Astrocyte of the spinal cord (primary cell): Measurements from ENCODE around the gene CCDC30.

Experiments used
- DNase-seq: peaks from one replicate; pipeline ENCODE4 v3.0.0; 2011; ENCODE audit warnings: low read depth, low spot score
- H3K4me3 ChIP-seq: 2 replicates; pipeline ENCODE4 v1.5.1; 2011; ENCODE audit warnings: low read depth, mild to moderate bottlenecking, low read length, moderate library complexity
- in situ Hi-C: cut with HindIII; loops from 2 replicates; pipeline ENCODE4 v1.10.0; 2017; ENCODE audit warnings: low sequenced_read_pairs
- TF ChIP-seq, protein P1 (sequence below): IDR thresholded peaks from 2 replicates; pipeline ENCODE4 v1.5.1; 2012; ENCODE audit warnings: low read depth, mild to moderate bottlenecking, low read length, inconsistent platforms

CCDC30 gene

GRCh38 chr1:42552636-42553035 lies 89.5 kb downstream of the CCDC30 start:
- DNase-seq: no peak
- TF ChIP-seq, protein P1, sequence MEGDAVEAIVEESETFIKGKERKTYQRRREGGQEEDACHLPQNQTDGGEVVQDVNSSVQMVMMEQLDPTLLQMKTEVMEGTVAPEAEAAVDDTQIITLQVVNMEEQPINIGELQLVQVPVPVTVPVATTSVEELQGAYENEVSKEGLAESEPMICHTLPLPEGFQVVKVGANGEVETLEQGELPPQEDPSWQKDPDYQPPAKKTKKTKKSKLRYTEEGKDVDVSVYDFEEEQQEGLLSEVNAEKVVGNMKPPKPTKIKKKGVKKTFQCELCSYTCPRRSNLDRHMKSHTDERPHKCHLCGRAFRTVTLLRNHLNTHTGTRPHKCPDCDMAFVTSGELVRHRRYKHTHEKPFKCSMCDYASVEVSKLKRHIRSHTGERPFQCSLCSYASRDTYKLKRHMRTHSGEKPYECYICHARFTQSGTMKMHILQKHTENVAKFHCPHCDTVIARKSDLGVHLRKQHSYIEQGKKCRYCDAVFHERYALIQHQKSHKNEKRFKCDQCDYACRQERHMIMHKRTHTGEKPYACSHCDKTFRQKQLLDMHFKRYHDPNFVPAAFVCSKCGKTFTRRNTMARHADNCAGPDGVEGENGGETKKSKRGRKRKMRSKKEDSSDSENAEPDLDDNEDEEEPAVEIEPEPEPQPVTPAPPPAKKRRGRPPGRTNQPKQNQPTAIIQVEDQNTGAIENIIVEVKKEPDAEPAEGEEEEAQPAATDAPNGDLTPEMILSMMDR: no peak
- no peak overlapping the region for H3K4me3 ChIP-seq
- in situ Hi-C loops: no loop called here

GRCh38 chr1:42557230-42557851 lies 94.3 kb downstream of the CCDC30 start:
- DNase-seq: no peak
- H3K4me3 ChIP-seq: no peak overlapping the region
- TF ChIP-seq, protein P1: no peak
- in situ Hi-C loops: no loop called here

DNA sequence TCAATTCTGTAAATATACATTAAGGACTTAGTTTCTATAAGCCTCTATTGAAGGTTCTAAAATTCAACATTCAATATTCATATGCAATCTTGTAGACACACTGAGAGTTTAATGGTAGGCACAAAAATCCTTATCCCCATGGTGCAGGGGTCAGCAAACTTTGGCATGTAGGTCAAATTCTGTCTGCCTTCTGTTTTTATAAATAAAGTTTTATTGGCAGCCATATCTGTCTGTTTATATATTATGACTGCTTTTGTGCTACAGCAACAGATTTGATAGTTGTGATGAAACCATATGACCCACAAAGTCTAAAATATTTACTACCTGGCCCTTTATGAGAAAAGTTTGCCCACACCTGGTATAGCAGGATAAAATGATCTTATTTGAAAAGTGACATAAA lies 104.0 kb downstream of the CCDC30 start:
- in situ Hi-C loops: no loop called here
- no peak overlapping the region for H3K4me3 ChIP-seq
- TF ChIP-seq, protein P1: no peak
- no peak for DNase-seq

DNA sequence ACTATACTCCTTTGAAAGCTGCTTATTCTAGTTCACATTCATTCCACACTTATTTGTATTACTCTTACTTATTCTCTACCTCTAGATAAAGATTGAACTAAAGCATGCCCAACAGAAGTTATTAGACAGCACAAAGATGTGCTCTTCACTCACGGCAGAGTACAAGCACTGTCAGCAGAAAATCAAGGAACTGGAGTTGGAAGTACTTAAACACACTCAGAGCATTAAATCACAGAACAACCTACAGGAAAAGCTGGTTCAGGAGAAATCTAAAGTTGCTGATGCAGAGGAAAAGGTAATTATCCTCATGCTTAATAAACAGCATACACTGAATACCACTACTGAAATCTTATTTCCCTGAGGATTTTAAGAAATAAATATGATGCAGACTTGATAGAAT lies 113.8 kb downstream of the CCDC30 start:
- in situ Hi-C loops: no loop called here
- no peak overlapping the region for H3K4me3 ChIP-seq
- TF ChIP-seq, protein P1: no peak
- DNase-seq: no peak

DNA sequence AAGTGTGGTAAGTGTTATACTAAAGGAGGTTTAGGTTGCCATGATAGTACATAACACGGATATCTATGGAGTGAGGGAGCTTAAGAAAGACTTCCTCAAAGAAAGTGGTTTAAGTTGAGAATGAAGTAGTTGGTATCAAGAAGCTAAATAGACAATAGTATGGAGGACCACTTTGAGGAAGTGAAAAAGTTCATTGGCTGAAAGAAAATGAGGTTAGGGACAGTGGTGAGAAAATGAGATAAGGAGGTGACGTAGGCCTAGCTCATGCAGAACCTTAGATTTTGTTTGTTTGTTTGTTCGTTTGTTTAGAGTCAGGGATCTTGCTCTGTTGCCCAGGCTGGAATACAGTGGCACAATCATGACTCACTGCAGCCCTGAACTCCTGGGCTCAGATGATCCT lies 122.9 kb downstream of the CCDC30 start:
- in situ Hi-C loops: no loop called here
- TF ChIP-seq, protein P1: no peak
- H3K4me3 ChIP-seq: no peak overlapping the region

DNA sequence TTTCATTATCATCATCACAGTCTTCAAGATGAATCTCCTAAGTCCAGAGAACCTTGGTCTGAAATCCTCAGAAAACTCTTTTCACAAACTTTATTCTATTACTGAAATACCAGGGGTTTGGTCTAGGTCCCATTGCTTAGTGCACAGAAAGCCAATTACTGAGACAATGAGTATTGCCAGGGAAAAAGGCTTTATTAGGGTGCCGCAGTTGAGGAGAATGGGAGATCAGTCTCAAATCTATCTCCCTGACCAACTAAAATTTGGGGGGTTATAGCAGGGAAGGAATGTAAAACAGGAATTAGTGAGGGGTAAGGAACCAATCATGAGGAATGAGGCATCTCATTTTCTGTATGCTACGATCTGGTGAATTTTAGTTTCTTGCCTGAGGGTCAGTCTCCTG lies 124.7 kb downstream of the CCDC30 start:
- in situ Hi-C loops: no loop called here
- TF ChIP-seq, protein P1: no peak
- no peak overlapping the region for H3K4me3 ChIP-seq
- no peak for DNase-seq

More for the DNA sequence above, 122.9 kb downstream of the CCDC30 start:
- DNase-seq: no peak
